ENCODE results near the gene SQOR.

The SQOR gene

GRCh38 chr15:45587863-45588170, 47.0 kb upstream of the SQOR start:
- no peak for DNase-seq (ENCODE audit: low spot score)
- TF ChIP-seq CTCF (IDR thresholded peaks at IDR 0.05; ENCODE audit: borderline replicate concordance, control extremely low read depth, extremely low read depth, insufficient read depth, missing control alignments) = no peak
- in situ Hi-C loops (cut with MboI; ENCODE audit: low sequenced_read_pairs, unreplicated experiment) = no loop called here

GRCh38 chr15:45588219-45588875, 46.5 kb upstream of the SQOR start:
- TF ChIP-seq CTCF (IDR thresholded peaks at IDR 0.05; ENCODE audit: borderline replicate concordance, control extremely low read depth, extremely low read depth, insufficient read depth, missing control alignments) = no peak
- in situ Hi-C loops (cut with MboI; ENCODE audit: low sequenced_read_pairs, unreplicated experiment) = no loop called here
- DNase-seq (ENCODE audit: low spot score) = no peak

GRCh38 chr15:45589256-45589655, 45.6 kb upstream of the SQOR start:
- no peak for DNase-seq (ENCODE audit: low spot score)
- in situ Hi-C loops (cut with MboI; ENCODE audit: low sequenced_read_pairs, unreplicated experiment) = no loop called here
- no peak for TF ChIP-seq CTCF (IDR thresholded peaks at IDR 0.05; ENCODE audit: borderline replicate concordance, control extremely low read depth, extremely low read depth, insufficient read depth, missing control alignments)

GRCh38 chr15:45594319-45594718, 40.5 kb upstream of the SQOR start:
- no peak for TF ChIP-seq CTCF (IDR thresholded peaks at IDR 0.05; ENCODE audit: borderline replicate concordance, control extremely low read depth, extremely low read depth, insufficient read depth, missing control alignments)
- in situ Hi-C loops (cut with MboI; ENCODE audit: low sequenced_read_pairs, unreplicated experiment) = no loop called here

DNA sequence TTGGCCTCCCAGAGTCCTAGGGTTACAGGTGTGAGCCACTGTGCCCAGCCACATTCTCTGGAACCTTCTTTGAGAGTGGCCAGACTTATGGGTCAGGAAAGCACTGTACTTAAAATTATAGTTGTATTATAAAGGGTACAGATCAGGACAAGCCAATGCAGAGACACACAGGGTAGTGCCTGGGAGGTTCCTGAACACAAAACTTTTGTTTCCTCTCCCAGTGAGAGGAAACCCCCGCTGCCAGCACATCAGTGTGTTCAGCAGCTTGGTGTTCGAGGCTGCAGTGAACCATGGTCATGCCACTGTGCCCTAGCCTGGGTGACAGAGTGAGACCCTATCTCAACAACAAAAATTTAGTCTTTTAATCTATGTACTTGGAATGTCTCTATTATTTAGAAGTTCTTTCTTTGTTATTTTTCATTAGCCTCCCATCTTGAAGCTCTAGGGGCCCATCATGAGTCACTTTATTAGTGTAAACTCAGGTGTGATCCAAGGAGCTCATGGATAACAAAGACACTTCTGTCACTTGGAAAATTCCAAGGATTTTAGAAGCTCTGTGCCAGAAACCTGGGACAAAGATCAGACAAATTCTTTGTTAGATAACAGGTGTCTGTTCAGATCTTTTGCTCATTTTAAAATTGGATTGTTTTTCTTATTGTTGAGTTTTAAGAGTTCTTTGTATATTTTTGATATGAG, 39.8 kb upstream of the SQOR start:
- DNase-seq (ENCODE audit: low spot score) = no peak
- in situ Hi-C loops (cut with MboI; ENCODE audit: low sequenced_read_pairs, unreplicated experiment) = no loop called here
- no peak for TF ChIP-seq CTCF (IDR thresholded peaks at IDR 0.05; ENCODE audit: borderline replicate concordance, control extremely low read depth, extremely low read depth, insufficient read depth, missing control alignments)

More at GRCh38 chr15:45594319-45594718, 40.5 kb upstream of the SQOR start:
- no peak for DNase-seq (ENCODE audit: low spot score)

GRCh38 chr15:45603881-45604280, 30.9 kb upstream of the SQOR start:
- no peak for TF ChIP-seq CTCF (IDR thresholded peaks at IDR 0.05; ENCODE audit: borderline replicate concordance, control extremely low read depth, extremely low read depth, insufficient read depth, missing control alignments)
- no peak for DNase-seq (ENCODE audit: low spot score)
- in situ Hi-C loops (cut with MboI; ENCODE audit: low sequenced_read_pairs, unreplicated experiment) = no loop called here
